GM18520 (cell line): ENCODE measurements around the gene SLC25A11.
"Not testable (repeated sequence)": the region's sequence is repeated elsewhere in the genome, so short reads cannot be mapped to it uniquely, and the experiment has no call there.

Experiments
- ATAC-seq: cut with Tn5 transposase; IDR thresholded peaks from one replicate; pipeline ENCODE4 v1.9.1; 2021; ENCODE audit not compliant: unreplicated experiment

The SLC25A11 gene

DNA sequence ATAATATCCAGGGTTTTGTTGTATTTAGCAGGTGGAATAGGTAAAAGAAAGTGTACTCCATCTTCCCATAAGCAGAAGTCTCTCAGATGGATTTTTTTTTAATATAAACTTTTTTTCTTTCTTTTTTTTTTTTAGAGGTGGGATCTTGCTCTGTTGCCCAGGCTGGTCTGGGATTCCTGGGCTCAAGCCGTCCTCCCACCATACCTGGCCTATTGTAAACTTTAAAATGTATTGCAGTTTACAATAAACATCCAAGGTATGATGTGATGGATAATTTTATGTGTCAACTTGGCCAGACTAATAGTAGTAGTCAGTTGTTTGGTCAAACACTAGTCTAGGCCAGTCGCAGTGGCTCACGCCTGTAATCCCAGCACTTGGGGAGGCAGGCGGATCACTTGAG lies 18.5 kb downstream of the SLC25A11 start:
- no peak for ATAC-seq

DNA sequence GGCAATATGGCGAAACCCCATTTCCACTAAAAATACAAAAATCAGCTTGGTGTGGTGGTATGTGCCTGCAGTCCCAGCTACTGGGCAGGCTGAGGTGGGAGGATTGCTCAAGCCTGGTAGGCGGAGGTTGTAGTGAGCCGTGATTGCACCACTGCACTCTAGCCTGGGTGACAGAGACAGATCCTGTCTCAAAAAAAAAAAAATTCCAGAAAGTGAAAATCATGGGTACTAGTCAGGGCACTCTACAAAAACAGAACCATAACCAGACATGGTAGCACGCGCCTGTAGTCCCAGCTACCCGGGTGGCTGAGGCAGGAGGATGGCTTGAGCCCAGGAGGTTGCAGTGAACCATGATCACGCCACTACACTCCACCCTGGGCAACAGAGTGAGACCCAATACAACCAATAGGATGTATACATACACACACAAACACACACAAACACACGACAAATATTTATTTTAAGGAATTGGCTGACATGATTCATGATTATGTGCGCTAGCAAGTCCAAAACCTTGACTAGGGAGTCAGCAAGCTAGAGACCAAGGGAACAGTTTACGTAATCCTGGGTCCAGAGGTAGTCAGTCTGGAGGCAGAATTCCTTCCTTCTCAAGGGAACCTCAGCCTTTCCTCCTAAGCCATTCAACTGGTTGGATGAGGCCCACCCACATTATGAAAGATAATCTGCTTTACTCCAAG lies 19.3 kb downstream of the SLC25A11 start:
- no peak for ATAC-seq

DNA sequence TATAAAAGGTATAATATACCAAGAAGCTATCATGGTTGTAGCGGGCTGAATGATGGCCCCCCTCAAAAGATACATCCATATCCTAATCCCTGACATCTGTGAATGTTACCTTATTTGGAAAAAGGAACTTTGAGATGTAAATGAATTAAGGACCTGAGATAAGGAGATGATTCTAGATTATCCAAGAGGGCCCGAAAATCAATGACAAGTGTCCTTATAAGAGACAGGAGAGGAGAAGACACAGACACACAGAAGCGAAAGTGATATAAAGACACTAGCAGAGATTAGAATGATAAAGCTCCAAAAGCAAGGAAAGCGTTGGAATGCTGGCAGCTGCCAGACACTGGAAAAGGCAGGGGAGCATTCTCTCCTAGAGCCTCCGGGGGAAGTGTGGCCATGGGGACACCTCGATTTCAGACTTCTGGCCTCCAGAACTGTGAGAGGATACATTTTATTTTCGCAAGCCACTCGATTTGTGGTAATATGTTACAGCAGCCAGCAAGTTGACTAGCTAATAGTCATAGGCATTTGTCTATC lies 20.3 kb downstream of the SLC25A11 start:
- ATAC-seq = no peak

DNA sequence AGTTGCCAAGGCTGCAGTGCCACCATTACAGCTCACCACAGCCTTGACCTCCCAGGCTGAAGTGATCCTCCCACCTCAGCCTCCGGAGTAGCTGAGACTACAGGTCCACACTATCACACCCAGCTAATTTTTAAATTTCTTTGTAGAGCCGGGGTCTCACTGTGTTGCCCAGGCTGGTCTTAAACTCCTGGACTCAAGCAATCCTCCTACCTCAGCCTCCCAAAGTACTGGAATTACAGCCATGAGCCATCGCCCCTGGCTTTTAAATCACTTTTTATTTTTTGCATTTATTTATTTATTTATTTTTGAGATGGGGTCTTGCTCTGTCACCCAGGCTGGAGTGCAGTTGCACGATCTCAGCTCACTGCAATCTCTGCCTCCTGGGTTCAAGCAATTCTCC lies 25.3 kb downstream of the SLC25A11 start:
- not testable (repeated sequence) for ATAC-seq

DNA sequence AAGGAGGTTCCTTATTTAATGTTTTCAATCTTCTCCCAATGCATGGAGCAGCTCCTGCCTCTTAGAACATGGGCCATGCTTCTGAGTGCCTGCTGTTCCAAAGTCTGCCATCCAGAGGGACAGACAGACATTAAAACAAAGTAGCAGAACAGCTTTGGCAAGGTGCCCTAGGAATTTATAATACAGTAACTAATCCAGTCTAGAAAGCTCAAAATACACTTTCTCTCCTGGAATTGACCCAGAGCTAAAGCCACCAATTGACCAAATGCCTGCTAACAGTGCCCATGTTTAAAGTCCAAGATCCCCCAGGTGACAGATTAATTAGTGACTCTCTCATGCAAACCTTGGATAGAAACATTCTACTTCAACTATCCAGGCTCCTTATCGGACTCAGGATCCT lies 25.9 kb downstream of the SLC25A11 start:
- ATAC-seq = no peak

DNA sequence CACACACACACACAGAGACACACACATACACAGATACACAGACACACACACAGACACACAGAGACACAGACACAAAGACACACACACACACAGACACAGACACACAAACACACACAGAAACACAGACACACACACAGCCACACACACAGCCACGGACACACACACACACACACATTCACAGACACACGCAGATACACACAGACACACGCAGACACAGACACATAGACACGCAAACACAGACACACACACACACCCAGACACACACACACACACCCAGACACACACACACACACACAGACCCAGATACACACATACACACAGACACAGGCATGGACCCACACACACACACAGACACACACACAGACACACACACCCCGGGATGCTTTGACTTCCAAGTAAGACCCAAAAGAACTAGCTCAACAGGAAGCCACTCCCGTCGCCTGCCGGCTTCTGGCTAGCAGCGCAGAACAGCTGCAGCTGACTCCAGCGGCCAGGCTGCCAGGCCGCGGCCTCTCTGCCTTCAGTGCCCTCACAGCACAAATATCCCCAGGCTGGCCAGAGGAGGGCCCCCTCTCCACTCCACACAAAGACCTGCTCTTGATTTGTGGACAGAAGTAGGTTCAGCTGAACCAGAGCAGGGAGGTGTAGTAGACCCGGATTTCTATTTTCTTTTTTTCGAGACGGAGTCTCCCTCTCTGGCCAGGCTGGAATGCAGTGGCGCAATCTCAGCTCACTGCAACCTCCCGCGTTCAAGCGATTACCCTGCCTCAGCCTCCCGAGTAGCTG lies 30.9 kb downstream of the SLC25A11 start:
- no peak for ATAC-seq

DNA sequence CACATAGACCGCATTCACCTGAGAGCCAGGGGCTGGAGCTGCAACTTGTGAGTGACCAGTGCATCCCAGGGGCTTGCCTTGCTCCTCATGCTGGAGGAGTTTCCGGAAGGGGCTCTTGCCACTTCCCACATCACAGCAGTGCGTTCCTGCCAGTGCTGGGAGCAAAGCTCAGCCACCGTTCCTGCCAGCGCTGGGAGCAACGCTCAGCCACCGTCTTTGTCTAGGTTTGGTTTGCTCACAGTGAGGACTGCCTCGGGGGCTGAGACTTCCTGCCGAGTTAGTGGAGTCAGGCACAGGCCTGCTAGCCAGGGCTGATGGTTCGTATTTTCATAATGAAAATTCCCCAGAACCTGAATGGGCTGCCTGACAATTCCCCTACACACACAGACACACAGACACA lies 31.5 kb downstream of the SLC25A11 start:
- ATAC-seq = no peak

DNA sequence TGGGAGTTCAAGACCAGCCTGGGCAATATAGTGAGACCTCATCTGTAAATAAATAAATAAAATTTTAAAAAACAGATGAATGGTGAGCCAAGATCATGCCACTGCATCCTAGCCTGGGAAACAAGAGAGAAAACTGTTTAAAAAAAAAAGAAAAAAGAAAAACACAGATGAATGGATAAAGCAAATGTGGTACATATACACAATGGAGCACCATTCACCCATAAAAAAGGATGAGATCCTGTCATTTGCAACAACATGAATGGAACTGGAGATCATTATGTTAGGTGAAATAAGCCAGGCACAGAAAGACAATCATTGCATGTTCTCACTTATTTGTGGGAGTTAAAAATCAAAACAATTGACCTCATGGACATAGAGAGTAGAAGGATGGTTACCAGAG lies 33.2 kb downstream of the SLC25A11 start:
- ATAC-seq = not testable (repeated sequence)

DNA sequence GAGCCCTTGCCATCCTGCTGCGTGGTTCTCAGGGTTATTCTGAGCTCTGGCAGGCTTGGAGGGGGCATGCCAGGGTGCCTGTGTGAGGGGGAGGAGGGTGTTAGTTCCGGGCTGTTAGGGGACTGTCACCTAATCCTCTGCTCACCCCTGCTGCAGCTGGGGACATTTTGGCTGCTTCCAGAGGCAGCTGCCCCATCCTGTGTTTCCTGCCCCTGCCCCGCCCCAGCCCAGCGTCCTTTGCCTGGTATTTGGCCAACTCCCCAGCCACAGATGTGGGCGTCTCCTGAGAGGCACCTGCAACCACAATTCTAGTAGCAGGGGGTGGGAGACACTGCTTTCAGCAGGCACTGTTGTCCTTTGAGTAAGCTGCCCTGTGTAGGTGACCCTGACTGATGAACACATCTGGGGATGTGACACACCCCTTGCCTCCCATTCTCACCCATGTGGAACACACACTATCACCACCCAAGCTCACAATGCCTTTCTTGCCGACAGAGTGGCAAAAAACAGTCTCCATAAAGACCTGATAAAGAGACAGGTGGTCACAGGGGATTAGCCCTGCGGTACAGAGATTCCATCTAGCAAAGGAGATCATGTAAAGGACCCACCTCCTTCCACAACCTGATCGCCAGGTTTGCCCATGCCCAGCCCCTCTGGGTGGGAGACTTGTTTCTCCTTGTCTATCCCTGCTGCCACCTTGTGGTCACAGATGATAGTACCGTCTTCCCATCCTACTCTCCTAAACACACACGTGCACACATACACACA lies 36.6 kb downstream of the SLC25A11 start, which contains the start of gene CHRNE:
TSS of gene CHRNE (minus strand) at position 48 of the 768 bp plus-strand sequence. CDS start at position 13, 35 bp downstream.
- no peak for ATAC-seq

DNA sequence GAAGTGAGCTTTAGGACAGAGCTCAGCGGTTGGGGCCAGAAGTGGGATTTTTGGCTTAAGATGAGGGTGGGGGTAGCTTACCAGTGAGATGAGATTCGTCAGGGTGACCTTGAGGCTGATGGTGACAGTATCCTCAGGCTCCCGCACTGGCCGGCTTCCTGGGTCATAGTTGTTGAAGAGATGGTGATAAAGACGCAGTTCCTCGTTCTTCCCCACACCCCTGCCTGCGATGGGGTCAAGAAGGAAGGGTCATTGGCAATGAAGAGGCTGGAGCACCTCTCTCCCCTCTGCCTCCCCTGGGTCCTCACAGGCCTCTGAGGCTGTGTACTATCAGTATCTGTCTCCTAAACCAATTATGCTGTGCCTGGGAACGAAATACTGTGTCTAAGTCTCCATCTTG lies 37.3 kb downstream of the SLC25A11 start:
- ATAC-seq = no peak

DNA sequence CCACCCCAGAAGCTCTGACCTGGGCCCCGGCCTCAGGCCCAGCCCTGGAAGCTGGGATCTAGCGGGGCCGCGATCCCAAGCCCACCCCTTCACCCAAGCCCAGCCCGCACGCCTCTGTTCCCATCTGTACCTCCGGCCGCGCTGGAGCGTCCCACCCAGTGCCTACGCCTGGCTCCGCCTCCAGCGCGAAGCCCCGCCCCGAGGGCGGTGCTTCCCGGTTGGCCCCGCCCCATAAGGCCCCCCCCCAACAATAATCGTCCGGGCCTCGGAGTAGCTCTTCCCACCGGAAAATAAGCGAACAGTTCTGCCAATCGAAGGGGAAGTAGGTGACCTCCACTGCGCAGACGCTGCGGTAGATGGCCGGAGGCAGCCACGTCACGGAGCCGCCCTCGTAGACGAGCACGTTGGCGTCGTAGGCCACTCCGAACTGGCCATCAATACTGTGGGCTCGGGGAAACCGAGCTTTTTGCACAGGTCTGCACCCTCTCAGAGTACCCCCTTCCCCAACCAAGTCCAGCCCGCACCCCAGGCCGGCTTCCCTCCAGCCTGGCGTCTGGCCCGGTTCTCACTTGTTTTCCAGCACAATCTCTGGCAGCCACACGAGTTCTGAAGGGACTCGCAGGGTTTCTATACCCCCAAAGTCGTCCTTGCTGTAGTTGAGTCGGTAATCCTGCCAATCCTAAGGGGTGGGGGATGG lies 38.0 kb downstream of the SLC25A11 start:
- no peak for ATAC-seq

DNA sequence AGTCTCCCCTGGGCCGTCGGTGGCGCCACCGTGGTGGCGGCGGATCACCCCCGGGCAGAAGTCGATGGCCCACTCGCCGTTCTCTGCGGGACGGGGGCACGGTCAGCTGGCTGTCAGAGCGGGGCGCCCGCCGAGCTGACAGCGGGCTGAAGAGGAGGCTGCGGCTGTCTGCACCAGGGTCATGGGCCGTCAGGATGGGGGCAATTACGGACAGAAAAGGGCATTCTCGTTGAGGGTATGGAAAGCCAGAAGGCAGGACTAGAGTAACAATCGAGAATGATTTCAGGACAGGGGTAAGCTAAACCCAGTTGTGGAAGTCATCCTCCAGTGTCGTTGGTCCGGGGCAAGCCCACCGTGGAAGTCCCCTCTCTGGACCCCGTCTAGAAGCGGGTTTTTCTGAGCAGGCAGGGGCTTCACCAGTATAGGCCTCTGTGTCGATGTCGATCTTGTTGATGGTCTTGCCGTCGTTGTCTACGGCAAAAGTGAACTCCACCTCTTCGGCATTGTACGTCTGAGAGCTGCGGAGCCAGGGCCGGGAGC lies 38.7 kb downstream of the SLC25A11 start:
- no peak for ATAC-seq

DNA sequence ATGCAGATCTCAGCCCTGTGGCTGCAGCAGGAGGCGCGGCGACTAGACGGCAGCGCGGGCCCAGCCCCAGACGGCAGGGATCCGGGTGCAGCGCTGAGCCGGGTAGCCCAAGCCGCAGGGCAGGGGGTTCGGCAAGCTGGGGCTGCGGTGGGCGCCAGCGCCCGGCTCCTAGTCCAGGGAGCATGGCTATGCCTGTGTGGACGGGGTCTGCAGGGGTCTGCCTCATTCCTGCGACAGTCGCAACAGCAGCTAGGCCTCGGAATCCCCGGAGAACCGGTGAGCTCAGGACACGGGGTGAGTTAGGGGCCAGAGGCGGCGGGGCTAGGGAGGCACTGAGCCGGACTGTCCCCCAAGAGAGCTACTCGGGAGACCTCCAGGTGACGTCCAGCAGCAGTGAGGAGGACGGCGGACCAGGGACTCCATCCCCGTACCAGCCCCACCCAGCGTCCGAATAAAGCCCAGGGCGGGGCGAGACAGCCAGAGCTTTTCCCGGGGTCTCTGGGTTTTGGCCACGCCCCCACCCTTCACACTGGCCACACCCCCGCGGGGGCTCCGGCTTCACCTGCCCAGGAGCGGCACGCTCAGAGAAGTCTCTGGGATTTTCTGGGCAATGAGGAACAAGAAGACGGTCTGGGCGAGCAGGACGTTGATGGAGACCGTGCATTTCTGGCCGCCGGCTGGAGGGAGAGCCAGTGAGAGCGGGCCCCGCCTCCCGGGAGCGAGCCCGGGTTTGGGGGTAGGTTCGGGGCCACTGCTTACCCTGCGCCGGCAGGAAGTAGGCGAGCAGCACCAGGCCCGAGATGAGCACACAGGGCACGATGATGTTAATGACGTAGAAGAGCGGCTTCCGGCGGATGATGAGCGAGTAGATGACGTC lies 39.4 kb downstream of the SLC25A11 start:
- ATAC-seq = no peak

DNA sequence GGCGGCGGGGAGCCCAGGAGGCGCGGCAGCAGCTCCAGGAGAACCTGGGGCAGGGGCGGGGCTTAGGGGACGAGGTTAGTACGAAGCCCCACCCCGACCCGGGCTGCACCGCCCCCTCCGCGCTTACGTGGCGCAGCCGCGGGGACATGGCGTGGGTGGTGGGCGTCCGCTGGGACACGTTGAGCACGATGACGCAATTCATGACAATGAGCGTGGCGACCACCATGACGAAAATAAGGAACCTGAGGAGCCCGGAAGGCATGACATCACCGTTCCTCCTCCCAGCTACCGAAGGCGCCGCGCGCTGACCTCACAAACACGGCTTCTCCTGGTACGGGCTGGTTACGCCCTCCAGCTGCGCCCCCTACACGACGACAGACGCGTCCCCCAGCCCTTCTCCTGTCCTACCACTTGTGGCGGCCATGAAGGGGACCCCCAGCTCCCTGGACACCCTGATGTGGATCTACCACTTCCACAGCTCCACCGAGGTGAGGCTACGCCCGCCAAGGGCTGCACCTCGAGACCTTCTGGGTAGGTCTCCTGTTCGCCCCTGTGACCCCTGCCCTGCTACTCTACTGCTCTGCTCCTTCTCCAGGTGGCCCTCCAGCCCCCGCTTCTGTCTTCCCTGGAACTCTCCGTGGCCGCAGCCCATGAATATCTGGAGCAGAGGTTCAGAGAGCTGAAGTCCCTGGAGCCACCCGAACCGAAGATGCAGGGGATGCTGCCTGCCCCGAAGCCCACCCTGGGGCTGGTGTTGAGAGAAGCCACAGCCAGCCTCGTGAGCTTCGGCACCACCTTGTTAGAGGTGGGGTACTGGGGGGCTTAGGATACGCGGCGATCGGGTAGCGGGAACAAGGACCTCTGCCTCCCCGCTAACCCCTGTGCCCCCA lies 40.3 kb downstream of the SLC25A11 start, which contains the start of gene C17orf107:
TSS of gene C17orf107 (plus strand) at position 196 of the 890 bp plus-strand sequence. CDS start at position 423, 227 bp downstream.
- ATAC-seq = no peak

DNA sequence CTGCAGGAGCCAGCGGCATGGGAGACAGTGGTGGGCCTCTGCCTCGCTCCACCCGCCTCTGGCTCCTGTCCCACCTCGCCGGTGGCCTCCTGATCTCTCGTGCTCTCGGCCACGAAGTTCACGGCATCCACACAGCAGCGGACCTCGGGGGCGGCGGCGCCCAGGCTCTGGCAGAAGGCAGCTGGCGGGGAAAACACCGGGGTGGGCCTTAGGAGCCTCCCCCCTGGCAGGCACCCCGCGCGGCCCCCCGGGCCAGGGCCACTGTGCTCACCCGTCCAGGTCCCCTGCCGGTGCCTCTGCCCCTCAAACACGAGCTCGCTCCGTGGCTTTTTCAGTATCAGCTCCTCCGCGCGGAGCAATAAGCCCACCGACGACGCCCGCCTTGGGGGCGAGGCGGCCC lies 40.9 kb downstream of the SLC25A11 start:
- ATAC-seq = no peak

DNA sequence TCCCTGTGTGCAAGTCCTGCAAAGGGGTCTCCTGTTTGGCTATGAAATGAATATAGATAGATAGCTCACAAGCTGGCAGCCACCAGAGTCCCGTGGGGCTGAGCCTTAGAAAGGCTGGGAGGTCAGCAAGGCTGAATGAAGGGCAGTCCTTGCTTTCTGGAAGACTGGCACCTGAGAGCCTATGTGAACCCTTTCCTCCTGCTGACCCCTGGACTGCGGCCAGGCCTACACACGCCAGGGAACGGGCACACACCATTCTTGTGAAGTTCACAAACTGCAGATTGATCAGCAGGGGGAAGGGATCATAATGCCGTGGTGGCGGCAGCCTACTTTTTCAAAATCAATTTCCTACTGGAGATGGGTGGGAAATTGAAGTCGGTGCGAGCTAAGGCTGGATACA lies 41.5 kb downstream of the SLC25A11 start:
- no peak for ATAC-seq

DNA sequence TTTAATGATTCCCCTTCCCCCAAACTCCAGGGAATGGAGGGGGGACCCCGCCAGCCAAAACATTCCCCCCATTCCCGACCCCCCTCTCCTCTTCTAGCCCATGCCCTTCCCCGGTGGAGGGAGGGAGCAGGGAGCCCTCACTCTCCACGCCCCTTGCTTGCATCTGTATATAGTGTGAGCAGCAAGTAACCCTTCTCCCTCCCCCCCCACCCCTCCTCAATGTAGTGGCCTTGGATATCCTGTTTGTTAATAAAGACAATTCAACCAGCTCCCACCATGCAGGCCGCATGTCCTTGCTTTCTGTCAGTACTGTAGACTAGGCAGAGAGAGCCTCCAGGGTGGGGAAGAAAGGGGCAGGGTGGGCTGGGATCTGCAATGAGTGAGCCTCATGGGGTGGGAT lies 42.1 kb downstream of the SLC25A11 start:
- ATAC-seq = no peak

DNA sequence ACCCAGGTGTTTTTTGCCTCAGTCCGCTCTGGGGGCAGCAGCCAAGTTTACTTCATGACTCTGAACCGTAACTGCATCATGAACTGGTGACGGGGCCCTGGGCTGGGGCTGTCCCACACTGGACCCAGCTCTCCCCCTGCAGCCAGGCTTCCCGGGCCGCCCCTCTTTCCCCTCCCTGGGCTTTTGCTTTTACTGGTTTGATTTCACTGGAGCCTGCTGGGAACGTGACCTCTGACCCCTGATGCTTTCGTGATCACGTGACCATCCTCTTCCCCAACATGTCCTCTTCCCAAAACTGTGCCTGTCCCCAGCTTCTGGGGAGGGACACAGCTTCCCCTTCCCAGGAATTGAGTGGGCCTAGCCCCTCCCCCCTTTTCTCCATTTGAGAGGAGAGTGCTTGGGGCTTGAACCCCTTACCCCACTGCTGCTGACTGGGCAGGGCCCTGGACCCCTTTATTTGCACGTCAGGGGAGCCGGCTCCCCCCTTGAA lies 42.6 kb downstream of the SLC25A11 start:
- no peak for ATAC-seq
